GM21390 (cell line): Measurements from ENCODE around the gene KRTAP10-1.

ENCODE experiments used
- ATAC-seq: cut with Tn5 transposase; IDR thresholded peaks from one replicate; pipeline ENCODE4 v1.9.1; 2021; ENCODE audit not compliant: unreplicated experiment

The KRTAP10-1 gene

DNA sequence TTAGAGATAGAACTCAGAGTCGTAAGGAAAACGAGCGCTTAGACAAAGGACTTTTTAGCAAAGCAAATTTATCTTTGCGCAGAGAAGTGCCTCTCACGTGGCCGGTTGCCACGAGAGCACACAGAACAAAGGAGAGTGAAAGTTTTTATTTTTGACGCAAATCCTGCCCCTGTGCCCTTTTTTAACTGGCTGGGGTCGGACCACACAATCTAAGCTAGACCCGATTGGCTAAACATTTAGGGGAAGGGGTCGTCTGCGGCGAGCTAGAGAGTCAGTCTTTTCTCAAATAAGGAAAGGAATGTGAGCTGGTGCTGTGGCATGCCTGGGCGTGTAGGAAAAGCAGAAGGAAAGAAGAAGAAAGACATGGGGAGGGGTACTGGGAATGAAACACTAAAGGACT lies 8.9 kb upstream of the KRTAP10-1 start:
- no peak for ATAC-seq

GRCh38 chr21:44548381-44548780 lies 8.4 kb upstream of the KRTAP10-1 start:
- ATAC-seq: no peak

DNA sequence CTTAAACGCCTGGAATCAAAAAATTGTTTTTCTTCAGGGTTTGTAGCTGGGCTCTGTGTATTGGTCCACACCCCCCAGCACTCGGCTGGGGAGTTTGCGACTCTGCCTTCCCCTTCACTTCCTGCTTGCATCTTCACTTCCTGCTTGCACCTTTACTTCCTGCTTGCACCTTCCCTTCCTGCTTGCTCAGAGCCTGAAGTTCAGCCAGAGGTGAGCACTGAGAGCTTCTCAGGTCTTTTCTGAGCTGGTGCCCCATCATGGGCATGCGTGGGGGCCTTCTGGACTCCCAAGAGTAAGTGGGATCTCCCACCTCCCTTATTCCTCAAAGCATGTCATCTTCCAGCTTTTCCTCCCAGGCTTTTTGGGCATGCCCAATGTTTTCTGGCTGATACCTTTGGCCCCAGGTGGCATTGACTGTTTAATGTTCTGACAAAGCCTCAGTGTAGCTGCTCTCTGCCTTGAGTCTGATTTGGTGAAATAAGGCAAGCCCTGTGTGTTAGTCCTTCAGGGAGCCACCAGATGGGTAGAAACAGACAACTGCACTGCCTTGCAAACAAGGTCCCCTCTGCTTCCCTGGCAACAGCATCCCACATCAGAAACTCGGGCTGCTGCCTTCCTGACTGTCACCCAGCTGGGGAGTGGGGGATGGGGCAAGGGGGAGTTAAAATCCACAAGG lies 7.8 kb upstream of the KRTAP10-1 start:
- ATAC-seq: no peak

- ATAC-seq: no peak
Observed at GRCh38 chr21:44544566-44544965, 4.6 kb upstream of the KRTAP10-1 start.

- no peak for ATAC-seq
Observed at GRCh38 chr21:44542716-44543115, 2.7 kb upstream of the KRTAP10-1 start.

GRCh38 chr21:44540741-44541288 lies 820 bp upstream of the KRTAP10-1 start:
- ATAC-seq: no peak

- no peak for ATAC-seq
Observed at GRCh38 chr21:44539046-44539445, 949 bp downstream of the KRTAP10-1 start.

DNA sequence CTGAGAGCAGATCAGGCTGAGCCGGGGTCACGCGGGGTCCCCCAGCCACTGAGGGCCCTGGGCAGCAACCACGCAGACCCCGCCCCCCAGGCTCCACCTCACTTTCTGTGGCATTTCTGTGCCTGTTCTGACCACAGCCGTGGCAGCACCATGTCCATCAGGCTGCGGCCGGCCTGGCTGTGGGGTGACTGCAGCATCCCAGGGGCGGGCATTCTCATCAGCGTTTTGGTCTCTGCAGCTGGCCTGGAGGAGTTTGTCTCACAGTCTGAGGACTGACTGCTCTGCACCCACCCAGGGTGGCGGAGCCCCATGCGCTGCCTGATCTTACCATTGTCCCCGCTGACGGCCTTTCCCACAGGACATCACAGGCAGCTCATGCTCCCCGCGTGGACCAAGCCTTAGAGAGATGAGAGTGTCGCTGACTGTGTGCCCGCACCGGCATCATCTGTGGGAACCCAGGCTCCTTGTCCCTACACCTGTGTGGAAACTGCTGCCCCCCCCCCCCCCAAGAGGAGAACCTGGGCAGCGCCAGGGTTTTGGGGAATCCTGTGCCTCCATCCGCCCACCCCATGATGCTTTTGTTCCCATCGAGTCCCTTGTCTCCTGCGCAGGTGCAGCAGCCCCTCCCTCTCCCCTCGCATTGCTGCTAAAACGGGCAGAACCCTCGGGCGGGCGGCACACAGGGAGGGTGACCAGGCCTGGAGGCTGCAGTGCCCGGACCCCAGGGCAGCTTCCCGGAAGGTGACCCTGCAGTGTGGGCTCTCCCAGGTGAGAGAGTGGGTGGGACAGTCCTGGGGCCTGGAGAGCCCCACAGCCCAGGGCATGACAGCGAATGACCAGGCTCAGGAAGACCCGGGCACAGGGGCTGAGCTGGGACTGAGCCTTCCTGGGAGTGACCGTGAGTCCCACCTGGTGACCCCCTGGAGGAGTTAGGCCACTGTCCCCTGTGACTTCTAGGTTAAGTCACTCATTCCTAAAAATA lies 1.8 kb downstream of the KRTAP10-1 start:
- ATAC-seq: no peak

GRCh38 chr21:44535963-44536362 lies 4.0 kb downstream of the KRTAP10-1 start:
- no peak for ATAC-seq

- no peak for ATAC-seq
Observed at GRCh38 chr21:44534688-44535087, 5.3 kb downstream of the KRTAP10-1 start.

DNA sequence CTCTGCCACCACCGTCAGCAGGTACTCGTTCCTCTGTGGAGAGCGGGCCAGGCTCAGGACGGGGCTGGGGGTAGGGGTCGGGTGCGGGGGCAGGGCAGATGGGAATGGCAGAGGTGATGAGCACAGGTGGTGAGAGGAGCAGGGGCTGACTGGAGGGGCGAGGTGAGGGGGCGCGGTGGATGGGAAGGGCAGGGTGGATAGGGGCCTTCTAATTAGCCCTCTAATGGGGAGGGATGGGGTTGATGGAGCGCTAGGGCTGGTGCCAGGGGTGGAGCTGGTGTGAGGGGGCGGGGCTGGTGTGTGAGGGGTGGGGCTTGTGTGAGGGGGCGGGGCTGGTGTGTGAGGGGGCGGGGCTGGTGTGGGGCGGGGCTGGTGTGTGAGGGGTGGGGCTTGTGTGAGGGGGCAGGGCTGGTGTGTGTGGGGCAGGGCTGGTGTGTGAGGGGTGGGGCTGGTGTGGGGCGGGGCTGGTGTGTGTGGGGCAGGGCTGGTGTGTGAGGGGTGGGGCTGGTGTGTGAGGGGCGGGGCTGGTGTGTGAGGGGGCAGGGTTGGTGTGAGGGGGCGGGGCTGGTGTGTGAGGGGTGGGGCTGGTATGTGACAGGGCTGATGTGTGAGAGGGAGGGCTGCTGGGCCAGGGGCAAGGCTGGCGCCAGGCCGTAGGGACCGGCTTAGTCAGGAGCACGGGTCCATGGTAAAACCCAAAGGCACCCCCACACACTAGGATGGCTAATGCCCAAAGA lies 5.9 kb downstream of the KRTAP10-1 start:
- ATAC-seq: no peak

DNA sequence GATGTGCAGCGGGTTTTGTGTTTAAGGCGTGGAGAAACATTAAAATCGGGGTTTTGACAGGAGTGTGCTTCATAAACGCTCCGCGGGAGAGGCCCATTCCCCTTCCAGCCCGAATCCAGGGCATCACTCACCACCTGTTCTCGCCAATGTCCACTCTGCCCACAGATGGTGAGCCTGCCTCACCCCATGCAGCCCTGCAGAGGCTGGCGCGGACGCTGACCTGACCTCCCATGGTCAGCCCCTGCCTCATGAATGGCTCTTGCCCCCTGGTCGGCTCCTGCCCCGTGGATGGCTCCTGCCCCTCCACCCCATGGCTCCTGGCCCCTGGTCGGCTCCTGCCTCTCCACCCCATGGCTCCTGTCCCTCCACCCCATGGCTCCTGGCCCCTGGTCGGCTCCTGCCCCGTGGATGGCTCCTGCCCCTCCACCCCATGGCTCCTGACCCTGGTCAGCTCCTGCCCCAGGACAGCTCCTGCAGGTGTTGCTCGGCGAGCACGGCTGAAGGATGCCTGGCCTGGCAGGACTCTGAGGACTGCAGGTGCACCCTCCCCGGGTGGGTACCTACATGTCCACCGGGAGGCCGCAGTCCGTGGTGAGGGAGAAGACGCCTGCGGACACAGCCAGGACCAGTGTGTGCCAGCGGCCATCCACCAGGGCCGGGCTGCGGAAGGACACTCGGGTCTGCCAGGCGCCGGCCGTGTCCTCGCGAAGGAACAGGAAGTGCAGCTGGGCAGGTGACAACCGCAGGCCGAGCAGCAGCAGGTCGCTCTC lies 6.7 kb downstream of the KRTAP10-1 start:
- ATAC-seq: no peak

DNA sequence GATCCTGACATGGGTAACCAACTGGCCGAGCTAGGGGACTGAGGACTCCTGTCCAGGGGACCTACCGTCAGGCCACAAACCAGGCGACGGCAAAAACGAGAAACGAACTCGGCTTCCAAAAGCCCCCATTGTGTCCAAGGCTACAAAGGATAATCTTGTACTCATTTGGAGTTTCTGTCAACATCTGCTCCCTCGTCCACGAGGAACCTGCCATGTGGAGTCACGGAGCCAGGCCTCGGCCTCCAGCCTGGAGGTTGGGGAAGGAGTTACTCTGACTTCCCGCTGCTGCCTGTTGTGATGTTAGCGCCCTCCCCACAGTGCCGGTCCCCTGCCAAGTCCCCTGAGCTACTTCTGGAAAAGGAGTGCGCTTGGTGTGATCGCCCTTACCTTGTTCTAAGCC lies 7.3 kb downstream of the KRTAP10-1 start:
- no peak for ATAC-seq

DNA sequence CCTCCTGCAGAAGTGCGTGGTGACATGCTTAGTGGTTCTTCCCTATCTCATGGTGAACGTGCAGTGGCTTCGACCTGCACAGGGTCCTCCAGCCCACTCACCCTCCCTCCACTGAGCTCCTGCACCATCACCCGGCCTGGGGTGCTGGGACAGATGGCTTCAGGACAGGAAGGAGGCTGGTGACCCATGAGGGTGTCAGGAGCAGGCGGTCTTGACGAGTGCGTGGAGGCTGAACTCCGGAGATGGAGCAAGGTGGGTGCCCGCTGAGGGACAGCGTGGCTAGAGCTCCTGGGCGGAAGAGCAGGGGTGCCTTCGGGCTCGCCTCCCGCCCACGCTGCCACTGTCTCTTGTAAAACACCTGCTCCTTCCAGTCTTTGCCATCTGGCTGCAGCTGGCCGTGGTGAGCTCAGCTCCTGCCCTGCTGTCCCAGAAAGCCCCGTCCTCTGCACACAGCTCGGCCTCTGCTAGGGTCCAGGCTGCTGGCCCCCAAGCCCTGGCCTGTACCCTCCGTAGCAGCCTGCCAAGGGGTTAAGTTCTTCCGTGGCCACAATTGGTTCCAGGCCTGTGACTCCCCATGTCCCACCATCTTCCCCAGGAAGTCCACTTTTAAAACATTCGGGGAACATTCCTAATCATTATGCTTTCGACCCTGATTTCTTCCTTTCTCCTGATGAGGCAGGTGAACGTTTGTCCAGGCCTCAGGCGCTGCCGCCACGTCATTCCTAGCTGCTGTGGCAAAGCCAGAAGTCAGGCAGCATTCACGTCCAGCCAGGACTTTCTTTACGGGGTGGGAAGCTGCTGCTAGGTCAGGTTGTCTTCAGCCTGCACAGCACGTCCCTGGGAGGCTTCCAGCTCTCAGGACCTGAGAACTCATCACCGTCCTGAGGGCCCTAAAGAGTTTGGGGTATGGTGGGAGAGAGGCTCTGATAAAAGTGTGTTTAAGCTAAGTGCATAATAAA lies 8.1 kb downstream of the KRTAP10-1 start:
- ATAC-seq: no peak

DNA sequence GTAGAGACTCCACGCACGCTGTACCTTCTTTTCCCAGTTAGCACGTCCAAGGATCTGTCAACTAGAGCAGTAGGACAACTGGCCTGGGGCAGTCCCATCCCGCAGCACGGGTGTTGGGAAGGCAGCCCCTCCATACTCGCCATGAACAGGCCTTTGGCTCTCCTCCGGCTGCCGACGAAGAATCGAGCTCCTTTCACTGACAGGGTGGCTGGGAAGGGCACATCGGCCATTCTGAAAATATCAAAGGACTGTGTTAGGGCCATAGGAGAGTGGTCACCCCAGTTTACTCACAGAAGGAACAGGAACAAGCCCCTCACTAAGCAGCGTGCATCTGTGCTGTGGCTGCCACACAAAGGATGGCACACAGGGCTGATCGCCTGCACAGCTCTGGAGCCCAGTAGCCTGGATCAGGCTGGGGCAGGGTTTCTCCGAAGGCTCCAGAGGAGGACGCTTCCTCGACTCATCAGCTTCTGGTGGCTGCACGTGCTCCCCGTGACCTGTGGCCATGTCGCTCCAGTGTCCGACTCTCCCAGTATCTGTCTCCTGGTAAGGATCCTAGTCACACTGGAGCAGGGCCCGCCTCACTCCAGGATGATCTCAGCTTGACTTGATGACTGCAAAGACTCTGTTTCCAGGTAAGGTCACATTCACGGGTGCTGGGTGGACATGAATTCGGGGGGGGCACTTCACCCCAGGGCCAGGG lies 8.9 kb downstream of the KRTAP10-1 start:
- ATAC-seq: no peak

DNA sequence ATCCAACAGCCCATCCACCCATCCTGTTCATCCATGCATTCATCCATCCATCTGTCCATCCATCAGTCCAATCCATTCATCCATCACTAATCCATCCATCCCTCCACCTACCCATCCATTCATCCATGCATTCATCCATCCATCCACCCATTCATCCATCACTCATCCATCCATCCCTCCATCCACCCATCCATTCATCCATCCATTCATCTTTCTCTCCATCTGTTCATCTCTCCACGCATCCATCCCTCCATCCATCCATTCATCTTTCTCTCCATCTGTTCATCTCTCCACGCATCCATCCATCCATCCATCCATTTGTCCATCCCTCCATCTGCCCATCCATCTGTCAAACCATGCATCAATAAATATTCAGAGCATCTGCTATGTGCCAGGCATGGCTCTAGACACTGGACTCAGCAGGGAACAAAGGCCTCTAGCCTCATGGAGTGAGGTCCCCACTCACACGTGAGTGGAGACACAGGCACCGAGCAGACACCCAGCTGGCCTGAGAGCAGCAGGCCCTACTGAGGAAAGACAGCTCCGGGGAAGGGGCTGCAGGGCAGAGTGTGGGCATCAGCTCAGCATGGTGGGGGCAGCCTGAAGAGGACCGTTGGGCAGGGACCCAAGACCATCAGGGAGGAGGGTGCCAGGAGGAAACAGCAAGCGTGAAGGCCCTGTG lies 9.6 kb downstream of the KRTAP10-1 start:
- no peak for ATAC-seq

DNA sequence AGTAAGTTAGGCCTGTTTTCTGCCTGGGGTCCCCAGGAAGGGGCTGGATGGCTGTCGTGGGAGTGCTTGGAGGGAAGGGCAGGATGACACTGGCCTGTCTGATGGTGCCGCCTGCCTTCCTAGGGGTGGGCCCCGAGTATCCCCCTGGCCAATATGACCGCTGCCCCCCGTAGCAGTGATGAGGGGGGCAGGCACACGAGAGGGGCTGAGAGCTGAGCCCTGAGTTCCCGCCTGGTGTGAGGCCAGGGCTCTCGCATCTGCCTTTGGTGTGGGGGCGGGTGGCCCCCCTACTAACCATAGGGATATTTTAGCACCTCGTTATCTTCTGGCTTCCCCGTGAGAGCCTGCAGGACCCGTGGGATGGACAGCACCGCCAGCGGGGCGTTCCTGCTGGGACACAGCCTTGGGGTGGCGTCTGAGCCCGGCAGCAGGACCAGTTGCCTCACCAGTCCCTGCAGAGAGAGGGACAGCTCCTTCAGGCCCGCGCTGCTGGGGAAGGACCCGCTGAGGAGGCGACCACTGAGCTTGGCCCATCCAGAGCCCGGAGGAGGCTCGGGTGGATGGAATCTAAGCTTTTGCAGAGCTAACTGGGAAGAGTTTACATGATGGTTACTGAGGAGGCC lies 10.4 kb downstream of the KRTAP10-1 start:
- no peak for ATAC-seq

DNA sequence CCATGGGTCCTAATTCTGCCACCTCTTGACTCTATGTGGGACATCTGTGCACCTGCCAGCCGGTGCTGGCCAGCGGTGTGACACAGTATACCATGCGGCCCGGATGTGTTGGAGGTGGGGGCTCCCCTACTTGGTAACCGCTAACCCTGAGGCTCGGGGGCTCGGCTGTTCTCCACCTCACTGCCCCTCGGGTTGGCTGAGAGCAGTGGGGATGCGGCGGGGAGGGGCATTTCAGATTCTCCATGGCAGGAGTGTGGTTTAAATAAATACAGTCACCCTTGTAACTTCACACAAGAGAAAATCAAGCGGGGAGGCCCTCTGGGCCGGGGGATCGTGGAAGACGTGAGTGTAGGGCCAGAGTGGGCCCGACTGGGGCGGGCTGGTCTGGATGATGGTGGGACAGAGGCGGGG lies 11.0 kb downstream of the KRTAP10-1 start:
- no peak for ATAC-seq
